ENCODE data around the gene BTG3. TPM values are rescaled to one million over a fixed set of nuclear protein-coding genes. Genes with fewer than 3 reads are reported as not detected.

Gene BTG3
- total RNA-seq, 1 donor from 2014 or later: 56.2 TPM

- H3K27me3 ChIP-seq (ENCODE audit: control insufficient read depth, insufficient read depth, low read length): no peaks in the 10 kb centered on the region
- no peak for TF ChIP-seq CTCF (IDR thresholded peaks at IDR 0.05; ENCODE audit: insufficient read depth, low read length, poor library complexity, severe bottlenecking)
- no peak overlapping the region for H3K4me3 ChIP-seq (ENCODE audit: low read depth, low read length)
- DNase-seq (ENCODE audit: low read depth): no peak
- no peaks in the 10 kb centered on the region for H3K36me3 ChIP-seq (ENCODE audit: control insufficient read depth, insufficient read depth, low read length)
Measured at GRCh38 chr21:17575076-17575475, 37.6 kb downstream of the BTG3 start.

- TF ChIP-seq CTCF (IDR thresholded peaks at IDR 0.05; ENCODE audit: insufficient read depth, low read length, poor library complexity, severe bottlenecking): no peak
- no peak overlapping the region for H3K4me3 ChIP-seq (ENCODE audit: low read depth, low read length)
- no peaks in the 10 kb centered on the region for H3K36me3 ChIP-seq (ENCODE audit: control insufficient read depth, insufficient read depth, low read length)
- DNase-seq (ENCODE audit: low read depth): peak; percentile 29
- no peaks in the 10 kb centered on the region for H3K27me3 ChIP-seq (ENCODE audit: control insufficient read depth, insufficient read depth, low read length)
Measured at GRCh38 chr21:17572431-17572830, 40.3 kb downstream of the BTG3 start.

- Histone ChIP-seq H3K4me3 (ENCODE audit: low read depth, low read length) (no peak overlapping the region), H3K27me3 (ENCODE audit: control insufficient read depth, insufficient read depth, low read length) (no peaks in the 10 kb centered on the region), H3K36me3 (ENCODE audit: control insufficient read depth, insufficient read depth, low read length) (no peaks in the 10 kb centered on the region)
- TF ChIP-seq CTCF (IDR thresholded peaks at IDR 0.05; ENCODE audit: insufficient read depth, low read length, poor library complexity, severe bottlenecking): no peak
- DNase-seq (ENCODE audit: low read depth): no peak
Measured at GRCh38 chr21:17570786-17571185, 41.9 kb downstream of the BTG3 start.

- Histone ChIP-seq H3K27me3 (ENCODE audit: control insufficient read depth, insufficient read depth, low read length) (no peaks in the 10 kb centered on the region), H3K4me3 (ENCODE audit: low read depth, low read length) (no peak overlapping the region), H3K36me3 (ENCODE audit: control insufficient read depth, insufficient read depth, low read length) (peaks cover 1% of the 10 kb centered on the region)
- DNase-seq (ENCODE audit: low read depth): no peak
- no peak for TF ChIP-seq CTCF (IDR thresholded peaks at IDR 0.05; ENCODE audit: insufficient read depth, low read length, poor library complexity, severe bottlenecking)
Measured at GRCh38 chr21:17560377-17561025, 52.2 kb downstream of the BTG3 start.

GRCh38 chr21:17554679-17555465, 57.8 kb downstream of the BTG3 start:
- Histone ChIP-seq H3K36me3 (ENCODE audit: control insufficient read depth, insufficient read depth, low read length) (no peaks in the 10 kb centered on the region), H3K4me3 (ENCODE audit: low read depth, low read length) (no peak overlapping the region), H3K27me3 (ENCODE audit: control insufficient read depth, insufficient read depth, low read length) (no peaks in the 10 kb centered on the region)
- TF ChIP-seq CTCF (IDR thresholded peaks at IDR 0.05; ENCODE audit: insufficient read depth, low read length, poor library complexity, severe bottlenecking): peak; percentile 31
- DNase-seq (ENCODE audit: low read depth): no peak
